CD14-positive monocyte (primary cell): ENCODE results near the gene GPC1. TPM values are rescaled to one million over a fixed set of nuclear protein-coding genes. Genes with fewer than 3 reads are reported as not detected.

Experiments
- DNase-seq, 3 donors: peaks; one replicate each; pipeline ENCODE4 v3.0.0-alpha.2; 2011 to 2022
- H2AFZ ChIP-seq: 2 replicates; pipeline ENCODE4 v1.6.0; 2012; ENCODE audit warnings: mild to moderate bottlenecking, low read depth, low read length, inconsistent platforms; ENCODE audit not compliant: insufficient read depth, poor library complexity, severe bottlenecking
- H3K27ac ChIP-seq, 2 donors: 1 replicate in 1 of 2; 2 replicates in 1 of 2; pipeline ENCODE4 v1.5.1; 2012 to 2013; ENCODE audit warnings: low read length in 2 of 2, control low read depth in 1 of 2, inconsistent platforms in 1 of 2, low read depth in 1 of 2, mild to moderate bottlenecking in 1 of 2
- H3K27me3 ChIP-seq, 2 donors: one replicate each; pipeline versions ENCODE4 v1.6.0 to v1.6.1; 2011 to 2013; ENCODE audit warnings: low read length in 2 of 2; ENCODE audit not compliant: control insufficient read depth in 2 of 2, insufficient read depth in 2 of 2
- H3K36me3 ChIP-seq, 2 donors: replicated peaks in 1 of 2; 1 replicate in 1 of 2; 2 replicates in 1 of 2; pipeline versions ENCODE4 v1.5.1 to v1.6.1; 2012 to 2013; ENCODE audit warnings: low read length in 2 of 2, control low read depth in 1 of 2, inconsistent platforms in 1 of 2, mild to moderate bottlenecking in 1 of 2; ENCODE audit not compliant: insufficient read depth in 2 of 2, control insufficient read depth in 1 of 2
- H3K4me1 ChIP-seq, 2 donors: 1 replicate in 1 of 2; 2 replicates in 1 of 2; pipeline versions ENCODE4 v1.5.1 to v1.6.1; 2012 to 2013; ENCODE audit warnings: low read length in 2 of 2, control low read depth in 1 of 2, inconsistent platforms in 1 of 2, mild to moderate bottlenecking in 1 of 2, moderate library complexity in 1 of 2; ENCODE audit not compliant: insufficient read depth in 2 of 2, control insufficient read depth in 1 of 2
- H3K4me2 ChIP-seq: replicated peaks from 2 replicates; pipeline ENCODE3; 2012; ENCODE audit warnings: low read length, moderate library complexity, mild to moderate bottlenecking; ENCODE audit not compliant: poor library complexity, severe bottlenecking; ENCODE audit errors: extremely low read depth
- H3K4me3 ChIP-seq, 3 experiments: fragments of 200-600 bp in 1 of 3; sonication (generic) in 1 of 3; replicated peaks in 1 of 3; 1 replicate in 2 of 3; 2 replicates in 1 of 3; pipeline ENCODE4 v1.5.1; 2011 to 2013; ENCODE audit warnings: low read length in 3 of 3, mild to moderate bottlenecking in 3 of 3, control low read depth in 2 of 3, low read depth in 2 of 3, inconsistent platforms in 1 of 3, moderate library complexity in 1 of 3
- H3K79me2 ChIP-seq: 2 replicates; pipeline ENCODE4 v1.6.0; 2012; ENCODE audit warnings: mild to moderate bottlenecking, control low read depth, inconsistent platforms, low read length, moderate library complexity; ENCODE audit not compliant: insufficient read depth
- H3K9ac ChIP-seq: 2 replicates; pipeline ENCODE4 v1.6.0; 2017; ENCODE audit warnings: low read length, mild to moderate bottlenecking; ENCODE audit not compliant: insufficient read depth, poor library complexity, severe bottlenecking
- H3K9me3 ChIP-seq, 2 donors: replicated peaks in 1 of 2; 1 replicate in 1 of 2; 2 replicates in 1 of 2; pipeline versions ENCODE4 v1.5.1 to v1.6.1; 2012 to 2013; ENCODE audit warnings: low read length in 2 of 2, control low read depth in 1 of 2; ENCODE audit not compliant: control insufficient read depth in 1 of 2, insufficient read depth in 1 of 2
- H4K20me1 ChIP-seq: 2 replicates; pipeline ENCODE4 v1.6.0; 2012; ENCODE audit warnings: mild to moderate bottlenecking, low read length, control low read depth, moderate library complexity; ENCODE audit not compliant: insufficient read depth
- H3K27ac Mint-ChIP-seq, 7 donors: one replicate each; pipeline ENCODE4 v1.8.0; 2020; ENCODE audit warnings: mild to moderate bottlenecking in 7 of 7, mixed read lengths in 7 of 7, moderate library complexity in 6 of 7, inconsistent platforms in 2 of 7
- H3K27me3 Mint-ChIP-seq, 3 donors: one replicate each; pipeline ENCODE4 v1.8.0; 2021 to 2022; ENCODE audit warnings: low read depth in 3 of 3, mild to moderate bottlenecking in 3 of 3, mixed read lengths in 3 of 3, moderate library complexity in 3 of 3, inconsistent platforms in 1 of 3
- H3K36me3 Mint-ChIP-seq, 2 donors: one replicate each; pipeline ENCODE4 v1.8.0; 2020; ENCODE audit warnings: mixed read lengths in 2 of 2, inconsistent platforms in 1 of 2, mild to moderate bottlenecking in 1 of 2
- H3K4me1 Mint-ChIP-seq: one replicate; pipeline ENCODE4 v1.8.0; 2020; ENCODE audit warnings: mild to moderate bottlenecking, mixed read lengths
- H3K4me3 Mint-ChIP-seq, 2 donors: one replicate each; pipeline ENCODE4 v1.8.0; 2020; ENCODE audit warnings: mild to moderate bottlenecking in 2 of 2, mixed read lengths in 2 of 2, moderate library complexity in 1 of 2
- H3K9me3 Mint-ChIP-seq, 7 donors: one replicate each; pipeline ENCODE4 v1.8.0; 2020 to 2022; ENCODE audit warnings: mixed read lengths in 7 of 7, mild to moderate bottlenecking in 6 of 7, moderate library complexity in 6 of 7, inconsistent platforms in 2 of 7
- WGBS: methylation state at CpG from one replicate; pipeline ENCODE4 v1.1.5; 2013; ENCODE audit warnings: missing lambda C conversion rate; ENCODE audit not compliant: insufficient coverage; 5-methylcytosine and 5-hydroxymethylcytosine counted together
- intact Hi-C, 2 donors: fragments of 100-400 bp; cut with micrococcal nuclease; formaldehyde crosslinking; loops; one replicate each; pipeline versions ENCODE4 v1.15.0 to v1.15.1; 2023
- polyA plus RNA-seq, 3 donors: library from polyadenylated mRNA; depleted of rRNA in 1 of 3; unstranded in 2 of 3; stranded (reverse) in 1 of 3; fragments of 300-500 nt in 2 of 3; fragments of >200 nt in 1 of 3; fragmentation: Illumina TruSeq in 2 of 3; gene quantifications; 1 replicate in 2 of 3; 2 replicates in 1 of 3; pipeline ENCODE4 v1.2.3, GENCODE V29; 2012 to 2021
- TF ChIP-seq, protein P1 (sequence below): fragments of 200-600 bp; IDR thresholded peaks from one replicate; pipeline ENCODE4 v1.8.0; 2022; ENCODE audit warnings: antibody characterized with exemption, mild to moderate bottlenecking

GPC1 gene
- polyA plus RNA-seq, 3 donors: 0.08 TPM; not detected in 2

DNA sequence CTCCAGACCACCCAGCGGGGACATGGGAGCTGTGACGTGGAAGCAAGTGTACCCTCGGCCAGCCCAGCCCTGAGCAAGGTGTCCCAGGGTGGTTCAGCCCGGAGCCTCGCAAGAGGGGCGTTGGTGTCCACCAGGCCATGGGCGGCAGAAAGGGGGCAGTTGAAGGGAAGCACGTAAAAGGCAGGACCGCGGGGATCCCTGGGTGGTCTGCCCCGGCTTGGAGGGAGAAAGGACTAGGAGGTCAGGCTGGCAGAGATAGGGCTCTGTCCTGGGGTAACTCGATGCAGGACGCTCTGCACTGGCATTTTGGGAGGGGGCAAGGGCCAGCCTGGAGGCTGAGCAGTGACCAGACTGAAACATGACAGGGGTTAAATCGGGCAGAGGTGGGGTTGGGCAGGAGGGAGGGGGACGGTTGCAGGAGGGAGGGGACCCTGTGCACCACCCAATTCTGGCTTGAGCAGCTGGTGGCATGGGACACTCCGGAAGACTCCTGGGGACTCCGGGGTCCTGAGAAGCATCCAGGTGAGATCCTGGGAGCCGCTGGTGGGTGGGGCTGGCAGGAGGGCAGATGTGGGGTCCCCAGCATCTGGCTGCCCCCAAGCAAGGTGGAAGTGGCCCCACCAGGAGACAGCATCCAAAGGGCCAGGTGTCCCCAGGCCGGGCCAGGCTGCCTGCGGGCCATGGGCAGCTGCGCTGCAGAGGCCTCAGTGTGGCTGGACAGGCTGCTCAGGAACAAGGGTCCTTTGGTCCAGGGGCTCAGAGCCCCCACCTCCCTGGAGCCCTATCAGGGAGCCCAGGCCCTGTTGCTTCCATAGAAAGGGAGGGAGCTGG is 46.8 kb upstream of the GPC1 start:
- no peak for DNase-seq
- no peaks in the 10 kb centered on the region for H4K20me1 ChIP-seq
- peaks cover 8% of the 10 kb centered on the region for H3K4me1 Mint-ChIP-seq
- no peak overlapping the region for H3K4me2 ChIP-seq
- H2AFZ ChIP-seq: no peak overlapping the region
- H3K36me3 ChIP-seq: no peaks in the 10 kb centered on the region
- peaks cover 0 to 2% (median 0%) of the 10 kb centered on the region in 7 donors for H3K9me3 Mint-ChIP-seq
- H3K27me3 Mint-ChIP-seq: peaks cover 0 to 10% (median 5%) of the 10 kb centered on the region in 3 donors
- no peaks in the 10 kb centered on the region for H3K36me3 Mint-ChIP-seq
- no peak overlapping the region for H3K4me3 ChIP-seq
- H3K27ac Mint-ChIP-seq: no peak overlapping the region
- H3K9me3 ChIP-seq: no peaks in the 10 kb centered on the region
- H3K9ac ChIP-seq: no peak overlapping the region
- 95% methylated on average over 21 of the region's 21 CpGs for WGBS
- H3K4me3 Mint-ChIP-seq: no peak overlapping the region
- H3K27ac ChIP-seq: no peak overlapping the region
- no peaks in the 10 kb centered on the region for H3K27me3 ChIP-seq
- TF ChIP-seq, protein P1, sequence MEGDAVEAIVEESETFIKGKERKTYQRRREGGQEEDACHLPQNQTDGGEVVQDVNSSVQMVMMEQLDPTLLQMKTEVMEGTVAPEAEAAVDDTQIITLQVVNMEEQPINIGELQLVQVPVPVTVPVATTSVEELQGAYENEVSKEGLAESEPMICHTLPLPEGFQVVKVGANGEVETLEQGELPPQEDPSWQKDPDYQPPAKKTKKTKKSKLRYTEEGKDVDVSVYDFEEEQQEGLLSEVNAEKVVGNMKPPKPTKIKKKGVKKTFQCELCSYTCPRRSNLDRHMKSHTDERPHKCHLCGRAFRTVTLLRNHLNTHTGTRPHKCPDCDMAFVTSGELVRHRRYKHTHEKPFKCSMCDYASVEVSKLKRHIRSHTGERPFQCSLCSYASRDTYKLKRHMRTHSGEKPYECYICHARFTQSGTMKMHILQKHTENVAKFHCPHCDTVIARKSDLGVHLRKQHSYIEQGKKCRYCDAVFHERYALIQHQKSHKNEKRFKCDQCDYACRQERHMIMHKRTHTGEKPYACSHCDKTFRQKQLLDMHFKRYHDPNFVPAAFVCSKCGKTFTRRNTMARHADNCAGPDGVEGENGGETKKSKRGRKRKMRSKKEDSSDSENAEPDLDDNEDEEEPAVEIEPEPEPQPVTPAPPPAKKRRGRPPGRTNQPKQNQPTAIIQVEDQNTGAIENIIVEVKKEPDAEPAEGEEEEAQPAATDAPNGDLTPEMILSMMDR: no peak
- H3K4me1 ChIP-seq: no peaks in the 10 kb centered on the region
- no peaks in the 10 kb centered on the region for H3K79me2 ChIP-seq
- intact Hi-C loops: no loop called here

DNA sequence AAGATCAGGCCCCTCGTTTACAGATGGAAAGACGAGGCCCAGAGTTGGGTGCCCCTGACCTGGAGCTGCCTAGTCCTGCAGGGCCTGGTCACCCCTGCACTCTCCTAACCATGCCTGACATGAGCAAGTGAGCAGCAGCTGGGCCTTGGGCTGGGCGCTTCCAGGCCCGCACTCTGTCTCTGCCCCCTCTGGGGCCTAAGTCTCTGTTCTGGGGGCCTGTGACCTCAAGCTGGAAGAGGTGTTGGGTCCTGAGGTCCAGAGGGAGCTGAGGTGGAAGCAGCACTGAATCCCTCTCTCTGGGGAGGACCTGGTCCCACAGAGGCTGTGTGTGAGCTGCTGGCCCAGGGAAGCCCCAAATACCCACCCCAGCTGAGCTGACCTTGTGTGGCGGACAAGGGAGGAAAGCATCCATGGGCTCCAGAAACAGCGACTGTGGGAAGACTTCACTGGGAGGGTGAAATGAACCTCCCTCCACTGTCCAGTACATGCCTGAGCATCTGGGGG is 46.1 kb upstream of the GPC1 start:
- Mint-ChIP-seq H3K27ac (no peak overlapping the region), H3K4me3 (no peak overlapping the region), H3K27me3 (peaks cover 0 to 10% (median 5%) of the 10 kb centered on the region in 3 donors), H3K9me3 (peaks cover 0 to 2% (median 0%) of the 10 kb centered on the region in 7 donors), H3K36me3 (no peaks in the 10 kb centered on the region), H3K4me1 (peaks cover 8% of the 10 kb centered on the region)
- DNase-seq: no peak
- Histone ChIP-seq H3K4me1 (no peaks in the 10 kb centered on the region), H3K36me3 (no peaks in the 10 kb centered on the region), H3K27ac (no peak overlapping the region), H3K9ac (no peak overlapping the region), H3K4me3 (no peak overlapping the region), H3K9me3 (no peaks in the 10 kb centered on the region), H2AFZ (no peak overlapping the region), H3K4me2 (no peak overlapping the region), H3K27me3 (no peaks in the 10 kb centered on the region), H4K20me1 (no peaks in the 10 kb centered on the region), H3K79me2 (no peaks in the 10 kb centered on the region)
- intact Hi-C loops: no loop called here
- WGBS: 97% methylated on average over 5 of the region's 6 CpGs
- TF ChIP-seq, protein P1: no peak
